Stimulated activated CD8-positive, alpha-beta memory T cell treated with anti-CD3 and anti-CD28 coated beads, Interleukin-15, amount 100 ng/mL, for 1 hour (primary cell): ENCODE results near the gene CFD.
"Not testable (repeated sequence)": the region's sequence is repeated elsewhere in the genome, so short reads cannot be mapped to it uniquely, and the experiment has no call there.

Experiments used
- DNase-seq: peaks from one replicate; pipeline ENCODE4 v3.0.0-alpha.2; 2020; ENCODE audit warnings: low read depth

CFD gene

GRCh38 chr19:825897-826644, 33.4 kb upstream of the CFD start:
- no peak for DNase-seq

- DNase-seq: no peak
Observed at GRCh38 chr19:827314-827709, 32.2 kb upstream of the CFD start.

GRCh38 chr19:827710-828321, 31.6 kb upstream of the CFD start, which contains the start of gene AZU1:
AZU1 (plus strand) TSS chr19:827837; CDS start chr19:827847, 10 bp downstream.
- DNase-seq: no peak

- DNase-seq: no peak
Observed at GRCh38 chr19:829129-829758, 30.2 kb upstream of the CFD start.

GRCh38 chr19:831407-832369, 27.8 kb upstream of the CFD start:
- no peak for DNase-seq

- no peak for DNase-seq
Observed at GRCh38 chr19:834216-834615, 25.2 kb upstream of the CFD start.

- no peak for DNase-seq
Observed at GRCh38 chr19:835210-835810, 24.2 kb upstream of the CFD start.

GRCh38 chr19:840519-841206, 18.8 kb upstream of the CFD start, which contains the start of gene PRTN3:
PRTN3 (plus strand) TSS chr19:840999; CDS start chr19:841009, 10 bp downstream.
- no peak for DNase-seq

GRCh38 chr19:842802-843179, 16.7 kb upstream of the CFD start:
- not testable (repeated sequence) for DNase-seq

- DNase-seq: no peak
Observed at GRCh38 chr19:843180-843835, 16.2 kb upstream of the CFD start.

GRCh38 chr19:843836-844545, 15.5 kb upstream of the CFD start:
- DNase-seq: no peak

- no peak for DNase-seq
Observed at GRCh38 chr19:844546-844971, 14.9 kb upstream of the CFD start.

- DNase-seq: no peak
Observed at GRCh38 chr19:845707-846521, 13.6 kb upstream of the CFD start.

- DNase-seq: no peak
Observed at GRCh38 chr19:848386-848921, 11.0 kb upstream of the CFD start.

- DNase-seq: not testable (repeated sequence)
Observed at GRCh38 chr19:849195-849594, 10.3 kb upstream of the CFD start.

GRCh38 chr19:850221-850978, 9.1 kb upstream of the CFD start:
- DNase-seq: no peak

- no peak for DNase-seq
Observed at GRCh38 chr19:850979-851335, 8.5 kb upstream of the CFD start.
